ENCODE data around the gene MPI.

MPI gene

GRCh38 chr15:74867466-74868038 is 22.3 kb upstream of the MPI start:
- Histone ChIP-seq H3K27ac (no peak overlapping the region), H3K4me3 (ENCODE audit: low read depth, low read length) (no peak overlapping the region), H3K36me3 (ENCODE audit: control insufficient read depth, insufficient read depth, low read length) (no peaks in the 10 kb centered on the region), H3K4me2 (ENCODE audit: low read length) (no peak overlapping the region), H3K9ac (no peak overlapping the region), H3K79me2 (peaks cover 38% of the 10 kb centered on the region), H3K4me1 (peaks cover 24% of the 10 kb centered on the region), H2AFZ (no peak overlapping the region), H3K27me3 (ENCODE audit: control insufficient read depth, insufficient read depth, low read length) (no peaks in the 10 kb centered on the region), H3K9me3 (ENCODE audit: control insufficient read depth, low read length) (no peaks in the 10 kb centered on the region)
- TF ChIP-seq CTCF (IDR thresholded peaks at IDR 0.05): no peak

DNA sequence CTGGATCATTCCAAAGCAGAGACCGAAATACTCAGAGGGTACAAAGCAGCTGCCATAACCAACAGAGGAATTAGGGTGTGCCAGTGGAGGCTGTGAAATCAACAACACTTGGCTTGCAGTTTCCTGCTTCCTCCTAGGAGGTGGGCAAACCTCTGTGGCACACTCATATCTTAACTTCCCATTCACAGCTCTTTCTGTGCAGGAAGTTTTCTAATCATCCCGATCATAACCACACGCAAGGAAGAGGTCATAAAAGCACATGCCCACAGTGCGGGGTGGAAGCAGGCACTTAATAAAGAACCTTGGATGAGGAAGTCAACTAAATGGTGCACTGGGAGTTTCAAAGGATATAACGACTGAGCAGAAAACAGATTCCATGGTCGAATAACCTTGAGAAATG is 21.8 kb upstream of the MPI start:
- H2AFZ ChIP-seq: no peak overlapping the region
- H3K9ac ChIP-seq: no peak overlapping the region
- no peaks in the 10 kb centered on the region for H3K9me3 ChIP-seq (ENCODE audit: control insufficient read depth, low read length)
- H3K4me3 ChIP-seq (ENCODE audit: low read depth, low read length): peak overlapping the region; percentile 5
- peaks cover 24% of the 10 kb centered on the region for H3K4me1 ChIP-seq
- H3K27me3 ChIP-seq (ENCODE audit: control insufficient read depth, insufficient read depth, low read length): no peaks in the 10 kb centered on the region
- peak overlapping the region; percentile 10 for H3K4me2 ChIP-seq (ENCODE audit: low read length)
- peaks cover 40% of the 10 kb centered on the region for H3K79me2 ChIP-seq
- no peak for TF ChIP-seq CTCF (IDR thresholded peaks at IDR 0.05)
- H3K36me3 ChIP-seq (ENCODE audit: control insufficient read depth, insufficient read depth, low read length): no peaks in the 10 kb centered on the region
- peak overlapping the region; percentile 80 for H3K27ac ChIP-seq

DNA sequence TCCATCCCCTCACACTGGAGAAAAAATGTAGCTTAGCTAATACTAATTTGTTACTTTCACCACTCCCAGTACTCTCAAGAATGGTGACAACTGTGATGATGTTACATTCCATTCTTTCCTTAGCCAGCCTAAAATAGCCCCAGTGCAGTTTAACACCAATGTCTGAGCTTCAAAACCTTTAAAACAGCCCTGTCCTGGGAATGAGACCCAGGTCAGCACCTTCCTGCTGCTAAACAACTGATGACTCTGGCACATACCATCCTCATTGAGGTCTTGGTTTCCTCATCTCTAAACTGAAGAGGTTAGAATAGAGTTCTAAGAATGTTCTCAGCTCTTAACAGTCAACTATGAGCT is 20.5 kb upstream of the MPI start:
- Histone ChIP-seq H3K4me1 (peaks cover 24% of the 10 kb centered on the region), H3K27me3 (ENCODE audit: control insufficient read depth, insufficient read depth, low read length) (no peaks in the 10 kb centered on the region), H3K36me3 (ENCODE audit: control insufficient read depth, insufficient read depth, low read length) (no peaks in the 10 kb centered on the region), H3K9me3 (ENCODE audit: control insufficient read depth, low read length) (no peaks in the 10 kb centered on the region), H3K9ac (no peak overlapping the region), H3K4me2 (ENCODE audit: low read length) (peak overlapping the region; percentile 69), H3K27ac (peak overlapping the region; percentile 80), H3K4me3 (ENCODE audit: low read depth, low read length) (peak overlapping the region; percentile 45), H3K79me2 (peaks cover 35% of the 10 kb centered on the region), H2AFZ (no peak overlapping the region)
- no peak for TF ChIP-seq CTCF (IDR thresholded peaks at IDR 0.05)

DNA sequence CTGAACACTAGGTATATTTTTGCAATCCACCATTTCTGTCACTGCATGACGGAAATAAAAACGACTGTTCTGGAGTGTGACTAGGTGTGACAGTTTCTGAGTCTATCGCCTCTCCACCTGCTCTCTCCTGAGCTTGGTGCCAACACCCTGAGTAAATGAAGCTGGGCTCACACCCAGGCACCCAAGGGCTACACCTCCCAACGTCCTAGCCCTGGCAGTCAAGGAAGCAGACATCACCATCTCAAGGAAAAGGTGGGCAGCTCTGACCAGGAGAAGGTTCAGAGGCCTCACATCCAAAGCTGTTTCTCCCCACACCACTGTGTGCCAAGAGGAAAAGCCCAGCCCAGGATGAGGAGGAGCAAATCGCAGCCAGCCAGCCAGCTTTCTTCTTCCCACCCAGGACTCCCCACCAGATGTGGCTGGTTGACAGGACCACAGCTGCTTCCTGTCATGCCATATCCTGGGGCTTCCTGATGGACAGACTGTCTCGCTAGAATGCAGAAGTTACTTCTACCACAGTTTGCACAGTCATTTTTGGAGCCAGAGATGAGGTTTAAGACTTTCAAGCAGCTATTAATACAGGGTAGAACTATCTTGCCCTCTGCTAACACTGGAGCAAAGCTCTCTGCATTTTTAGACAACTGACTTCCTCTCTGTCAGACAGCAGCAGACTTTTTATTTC is 20.0 kb upstream of the MPI start:
- peaks cover 24% of the 10 kb centered on the region for H3K4me1 ChIP-seq
- TF ChIP-seq CTCF (IDR thresholded peaks at IDR 0.05): no peak
- no peak overlapping the region for H2AFZ ChIP-seq
- H3K4me3 ChIP-seq (ENCODE audit: low read depth, low read length): peak overlapping the region; percentile 45
- no peak overlapping the region for H3K9ac ChIP-seq
- peak overlapping the region; percentile 80 for H3K27ac ChIP-seq
- H3K9me3 ChIP-seq (ENCODE audit: control insufficient read depth, low read length): no peaks in the 10 kb centered on the region
- H3K4me2 ChIP-seq (ENCODE audit: low read length): peak overlapping the region; percentile 69
- H3K79me2 ChIP-seq: peaks cover 32% of the 10 kb centered on the region
- H3K36me3 ChIP-seq (ENCODE audit: control insufficient read depth, insufficient read depth, low read length): no peaks in the 10 kb centered on the region
- H3K27me3 ChIP-seq (ENCODE audit: control insufficient read depth, insufficient read depth, low read length): no peaks in the 10 kb centered on the region
